ENCODE data around the gene ZYX.

ZYX gene

GRCh38 chr7:143361552-143362130, 19.5 kb upstream of the ZYX start:
- in situ Hi-C loops (cut with HindIII; ENCODE audit: low sequenced_read_pairs): no loop called here

- in situ Hi-C loops (cut with HindIII; ENCODE audit: low sequenced_read_pairs): no loop called here
Measured at GRCh38 chr7:143362131-143363015, 18.8 kb upstream of the ZYX start, which contains the start of gene FAM131B. TSS of gene FAM131B (minus strand) at chr7:143362713. CDS start at chr7:143362603, 110 bp downstream.

GRCh38 chr7:143363016-143363937, 17.9 kb upstream of the ZYX start:
- in situ Hi-C loops (cut with HindIII; ENCODE audit: low sequenced_read_pairs): no loop called here

- in situ Hi-C loops (cut with HindIII; ENCODE audit: low sequenced_read_pairs): no loop called here
Measured at GRCh38 chr7:143367972-143368371, 13.2 kb upstream of the ZYX start.

GRCh38 chr7:143368387-143368786, 12.8 kb upstream of the ZYX start:
- in situ Hi-C loops (cut with HindIII; ENCODE audit: low sequenced_read_pairs): no loop called here

- in situ Hi-C loops (cut with HindIII; ENCODE audit: low sequenced_read_pairs): no loop called here
Measured at GRCh38 chr7:143369678-143370651, 11.2 kb upstream of the ZYX start.

GRCh38 chr7:143372070-143372469, 9.1 kb upstream of the ZYX start:
- in situ Hi-C loops (cut with HindIII; ENCODE audit: low sequenced_read_pairs): no loop called here

GRCh38 chr7:143373255-143373794, 7.8 kb upstream of the ZYX start:
- in situ Hi-C loops (cut with HindIII; ENCODE audit: low sequenced_read_pairs): no loop called here

- in situ Hi-C loops (cut with HindIII; ENCODE audit: low sequenced_read_pairs): no loop called here
Measured at GRCh38 chr7:143374561-143374960, 6.6 kb upstream of the ZYX start.

- in situ Hi-C loops (cut with HindIII; ENCODE audit: low sequenced_read_pairs): no loop called here
Measured at GRCh38 chr7:143375298-143376034, 5.7 kb upstream of the ZYX start.

- in situ Hi-C loops (cut with HindIII; ENCODE audit: low sequenced_read_pairs): no loop called here
Measured at GRCh38 chr7:143376396-143376795, 4.7 kb upstream of the ZYX start.

GRCh38 chr7:143379611-143380259, 1.4 kb upstream of the ZYX start:
- in situ Hi-C loops (cut with HindIII; ENCODE audit: low sequenced_read_pairs): no loop called here

- in situ Hi-C loops (cut with HindIII; ENCODE audit: low sequenced_read_pairs): no loop called here
Measured at GRCh38 chr7:143380260-143380645, 892 bp upstream of the ZYX start.

GRCh38 chr7:143381427-143382125, 431 bp downstream of the ZYX start:
- in situ Hi-C loops (cut with HindIII; ENCODE audit: low sequenced_read_pairs): no loop called here

GRCh38 chr7:143382126-143382790, 1.1 kb downstream of the ZYX start:
- in situ Hi-C loops (cut with HindIII; ENCODE audit: low sequenced_read_pairs): no loop called here

- in situ Hi-C loops (cut with HindIII; ENCODE audit: low sequenced_read_pairs): no loop called here
Measured at GRCh38 chr7:143382791-143383641, 1.9 kb downstream of the ZYX start.

GRCh38 chr7:143383642-143383957, 2.5 kb downstream of the ZYX start:
- in situ Hi-C loops (cut with HindIII; ENCODE audit: low sequenced_read_pairs): no loop called here
